HepG2 (cell line): ENCODE measurements around the gene TIMM13. TPM values are rescaled to one million over a fixed set of nuclear protein-coding genes. Genes with fewer than 3 reads are reported as not detected.

Source experiments
- AGO2 ChIP-seq: fragments of 200-400 bp; formaldehyde crosslinking; optimal IDR thresholded peaks from 2 replicates; pipeline ENCODE3; 2017; ENCODE audit warnings: mild to moderate bottlenecking, low read depth, low read length, moderate library complexity
- GLI4 ChIP-seq: sonication (generic); formaldehyde crosslinking; IDR thresholded peaks from 2 replicates; pipeline ENCODE4 v1.5.1; 2020; ENCODE audit warnings: missing genetic modification reagents, mild to moderate bottlenecking, moderate library complexity, borderline replicate concordance
- KLF16 ChIP-seq, 2 experiments: sonication (generic) in 1 of 2; formaldehyde crosslinking in 1 of 2; IDR thresholded peaks; 2 replicates each; pipeline versions ENCODE4 v1.6.1 to v1.8.0; 2016 to 2023; ENCODE audit warnings: missing genetic modification reagents in 2 of 2, missing compliant biosample characterization in 1 of 2
- NCOA1 ChIP-seq: sonication (generic); formaldehyde crosslinking; IDR thresholded peaks from 2 replicates; pipeline ENCODE4 v1.9.0; 2021; ENCODE audit warnings: missing genetic modification reagents
- NFKB2 ChIP-seq: sonication (generic); formaldehyde crosslinking; IDR thresholded peaks from 2 replicates; pipeline ENCODE4 v1.4.0; 2020; ENCODE audit warnings: missing genetic modification reagents, borderline replicate concordance
- PHF21A ChIP-seq: sonication (generic); formaldehyde crosslinking; IDR thresholded peaks from 2 replicates; pipeline ENCODE4 v1.5.0; 2020; ENCODE audit warnings: mild to moderate bottlenecking, missing genetic modification reagents
- POLR2AphosphoS5 ChIP-seq: IDR thresholded peaks from 2 replicates; pipeline ENCODE4 v1.6.1; 2012; ENCODE audit warnings: low read depth, low read length
- RELA ChIP-seq: sonication (generic); formaldehyde crosslinking; IDR thresholded peaks from 2 replicates; pipeline ENCODE4 v1.4.0; 2020; ENCODE audit warnings: missing genetic modification reagents
- REXO4 ChIP-seq: sonication (generic); formaldehyde crosslinking; IDR thresholded peaks from 2 replicates; pipeline ENCODE4 v1.8.0; 2022; ENCODE audit warnings: missing genetic modification reagents, mild to moderate bottlenecking, borderline replicate concordance
- SNRNP70 ChIP-seq: fragments of 200-400 bp; formaldehyde crosslinking; IDR thresholded peaks from 2 replicates; pipeline ENCODE4 v1.6.1; 2017; ENCODE audit warnings: mild to moderate bottlenecking, low read depth, low read length, moderate library complexity
- ZNF441 ChIP-seq: sonication (generic); formaldehyde crosslinking; IDR thresholded peaks from 2 replicates; pipeline ENCODE4 v1.7.0; 2021; ENCODE audit warnings: missing genetic modification reagents, borderline replicate concordance
- ZNF567 ChIP-seq: sonication (generic); formaldehyde crosslinking; IDR thresholded peaks from 2 replicates; pipeline ENCODE4 v1.8.1; 2023; ENCODE audit warnings: mild to moderate bottlenecking, missing genetic modification reagents, borderline replicate concordance
- ZNF672 ChIP-seq: sonication (generic); formaldehyde crosslinking; IDR thresholded peaks from 2 replicates; pipeline ENCODE4 v1.8.1; 2022; ENCODE audit warnings: missing genetic modification reagents
- ZNF788 ChIP-seq: sonication (generic); formaldehyde crosslinking; IDR thresholded peaks from 2 replicates; pipeline ENCODE4 v1.5.0; 2020; ENCODE audit warnings: mild to moderate bottlenecking, missing genetic modification reagents, borderline replicate concordance
- polyA plus RNA-seq, 8 experiments: library from polyadenylated mRNA; depleted of rRNA in 3 of 8; stranded (reverse) in 7 of 8; unstranded in 1 of 8; fragments of >200 nt; fragmentation: Illumina TruSeq in 4 of 8; extraction: Trizol in 4 of 8; gene quantifications; 2 replicates each; pipeline versions ENCODE4 v1.2.1 to v1.2.3, GENCODE V29; 2011 to 2016; ENCODE audit warnings: low read depth in 4 of 8, missing spikeins in 1 of 8, mixed read lengths in 1 of 8; ENCODE audit not compliant: insufficient read depth in 1 of 8
- total RNA-seq, 5 experiments: library from RNA; depleted of rRNA; stranded (reverse); fragments of >200 nt; fragmentation: Illumina TruSeq; extraction: Trizol; gene quantifications; 2 replicates each; pipeline ENCODE4 v1.2.3, GENCODE V29; 2016; ENCODE audit warnings: low read depth in 1 of 5
- TF ChIP-seq, protein P1 (sequence below), 2 experiments: sonication (generic) in 1 of 2; formaldehyde crosslinking in 1 of 2; IDR thresholded peaks; 2 replicates each; pipeline versions ENCODE4 v1.6.1 to v1.9.0; 2014 to 2022; ENCODE audit warnings: antibody characterized with exemption in 1 of 2, borderline replicate concordance in 1 of 2, inconsistent platforms in 1 of 2, low read depth in 1 of 2, missing genetic modification reagents in 1 of 2
- TF ChIP-seq, protein P2 (sequence below): sonication (generic); formaldehyde crosslinking; IDR thresholded peaks from 2 replicates; pipeline ENCODE4 v1.4.0; 2020; ENCODE audit warnings: mild to moderate bottlenecking, missing genetic modification reagents
- TF ChIP-seq, protein P3 (sequence below): sonication (generic); formaldehyde crosslinking; IDR thresholded peaks from 2 replicates; pipeline ENCODE4 v1.4.0; 2020; ENCODE audit warnings: missing genetic modification reagents
- TF ChIP-seq, protein P4 (sequence below): sonication (generic); formaldehyde crosslinking; IDR thresholded peaks from 2 replicates; pipeline ENCODE4 v1.9.0; 2021; ENCODE audit warnings: missing genetic modification reagents, borderline replicate concordance
- TF ChIP-seq, protein P5 (sequence below): sonication (generic); formaldehyde crosslinking; IDR thresholded peaks from 2 replicates; pipeline ENCODE4 v1.4.0; 2020; ENCODE audit warnings: missing genetic modification reagents

Gene TIMM13
- total and polyA plus RNA-seq, 2 of the 13 experiments (the other 11 are each of a cell fraction or from before 2014, with no cell fraction given) = 48.4 to 108 TPM

DNA sequence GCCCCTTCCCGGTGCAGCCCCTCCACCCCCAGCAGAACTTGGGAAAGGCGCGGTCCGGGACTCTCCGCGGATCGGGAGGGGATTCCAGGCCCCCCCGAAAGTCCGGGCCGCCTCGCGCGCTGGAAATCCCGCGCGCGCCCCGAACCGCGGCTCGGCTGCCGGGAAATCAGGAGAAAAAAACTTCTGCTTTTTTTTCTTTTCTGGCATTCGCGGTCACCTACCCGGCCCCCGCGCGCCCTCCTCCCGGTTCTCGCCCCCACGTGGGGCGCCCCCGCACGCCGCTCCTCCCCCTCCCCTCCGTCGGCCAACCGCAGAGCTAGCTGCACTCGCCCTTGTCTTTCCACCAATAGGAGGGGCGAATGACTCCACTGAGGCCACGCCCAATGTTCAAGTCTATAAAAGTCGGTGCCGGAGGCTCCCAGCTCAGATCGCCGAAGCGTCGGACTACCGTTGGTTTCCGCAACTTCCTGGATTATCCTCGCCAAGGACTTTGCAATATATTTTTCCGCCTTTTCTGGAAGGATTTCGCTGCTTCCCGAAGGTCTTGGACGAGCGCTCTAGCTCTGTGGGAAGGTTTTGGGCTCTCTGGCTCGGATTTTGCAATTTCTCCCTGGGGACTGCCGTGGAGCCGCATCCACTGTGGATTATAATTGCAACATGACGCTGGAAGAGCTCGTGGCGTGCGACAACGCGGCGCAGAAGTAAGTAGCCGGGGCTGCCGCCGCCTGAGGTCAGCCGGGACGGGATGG lies 48.5 kb upstream of the TIMM13 start, which contains the start of gene GADD45B (continued):
- TF ChIP-seq POLR2AphosphoS5 = peak; percentile 100
- peak in 1 of 2 experiments; percentile 90; a peak in 2 of 4 replicates for TF ChIP-seq KLF16 (CRISPR knock-in tag; IDR thresholded peaks at IDR 0.05)
- no peak; the same call in 1 of the 2 replicates for TF ChIP-seq NFKB2 (CRISPR knock-in tag)
- TF ChIP-seq, protein P1, sequence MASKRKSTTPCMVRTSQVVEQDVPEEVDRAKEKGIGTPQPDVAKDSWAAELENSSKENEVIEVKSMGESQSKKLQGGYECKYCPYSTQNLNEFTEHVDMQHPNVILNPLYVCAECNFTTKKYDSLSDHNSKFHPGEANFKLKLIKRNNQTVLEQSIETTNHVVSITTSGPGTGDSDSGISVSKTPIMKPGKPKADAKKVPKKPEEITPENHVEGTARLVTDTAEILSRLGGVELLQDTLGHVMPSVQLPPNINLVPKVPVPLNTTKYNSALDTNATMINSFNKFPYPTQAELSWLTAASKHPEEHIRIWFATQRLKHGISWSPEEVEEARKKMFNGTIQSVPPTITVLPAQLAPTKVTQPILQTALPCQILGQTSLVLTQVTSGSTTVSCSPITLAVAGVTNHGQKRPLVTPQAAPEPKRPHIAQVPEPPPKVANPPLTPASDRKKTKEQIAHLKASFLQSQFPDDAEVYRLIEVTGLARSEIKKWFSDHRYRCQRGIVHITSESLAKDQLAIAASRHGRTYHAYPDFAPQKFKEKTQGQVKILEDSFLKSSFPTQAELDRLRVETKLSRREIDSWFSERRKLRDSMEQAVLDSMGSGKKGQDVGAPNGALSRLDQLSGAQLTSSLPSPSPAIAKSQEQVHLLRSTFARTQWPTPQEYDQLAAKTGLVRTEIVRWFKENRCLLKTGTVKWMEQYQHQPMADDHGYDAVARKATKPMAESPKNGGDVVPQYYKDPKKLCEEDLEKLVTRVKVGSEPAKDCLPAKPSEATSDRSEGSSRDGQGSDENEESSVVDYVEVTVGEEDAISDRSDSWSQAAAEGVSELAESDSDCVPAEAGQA (IDR thresholded peaks at IDR 0.05; ENCODE audit: low read depth) = no peak
- TF ChIP-seq, protein P1 (CRISPR knock-in tag; IDR thresholded peaks at IDR 0.05; ENCODE audit: borderline replicate concordance) = peak; percentile 74; the same call in 1 of the 2 replicates
- TF ChIP-seq ZNF672 (CRISPR knock-in tag) = no peak
- no peak for TF ChIP-seq GLI4 (CRISPR knock-in tag)
- TF ChIP-seq AGO2 = no peak
- TF ChIP-seq, protein P2, sequence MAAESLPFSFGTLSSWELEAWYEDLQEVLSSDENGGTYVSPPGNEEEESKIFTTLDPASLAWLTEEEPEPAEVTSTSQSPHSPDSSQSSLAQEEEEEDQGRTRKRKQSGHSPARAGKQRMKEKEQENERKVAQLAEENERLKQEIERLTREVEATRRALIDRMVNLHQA (CRISPR knock-in tag) = no peak
- peak; percentile 90 for TF ChIP-seq ZNF441 (CRISPR knock-in tag)
- peak; percentile 67 for TF ChIP-seq PHF21A
- TF ChIP-seq, protein P3, sequence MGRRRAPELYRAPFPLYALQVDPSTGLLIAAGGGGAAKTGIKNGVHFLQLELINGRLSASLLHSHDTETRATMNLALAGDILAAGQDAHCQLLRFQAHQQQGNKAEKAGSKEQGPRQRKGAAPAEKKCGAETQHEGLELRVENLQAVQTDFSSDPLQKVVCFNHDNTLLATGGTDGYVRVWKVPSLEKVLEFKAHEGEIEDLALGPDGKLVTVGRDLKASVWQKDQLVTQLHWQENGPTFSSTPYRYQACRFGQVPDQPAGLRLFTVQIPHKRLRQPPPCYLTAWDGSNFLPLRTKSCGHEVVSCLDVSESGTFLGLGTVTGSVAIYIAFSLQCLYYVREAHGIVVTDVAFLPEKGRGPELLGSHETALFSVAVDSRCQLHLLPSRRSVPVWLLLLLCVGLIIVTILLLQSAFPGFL (CRISPR knock-in tag) = no peak
- TF ChIP-seq, protein P4, sequence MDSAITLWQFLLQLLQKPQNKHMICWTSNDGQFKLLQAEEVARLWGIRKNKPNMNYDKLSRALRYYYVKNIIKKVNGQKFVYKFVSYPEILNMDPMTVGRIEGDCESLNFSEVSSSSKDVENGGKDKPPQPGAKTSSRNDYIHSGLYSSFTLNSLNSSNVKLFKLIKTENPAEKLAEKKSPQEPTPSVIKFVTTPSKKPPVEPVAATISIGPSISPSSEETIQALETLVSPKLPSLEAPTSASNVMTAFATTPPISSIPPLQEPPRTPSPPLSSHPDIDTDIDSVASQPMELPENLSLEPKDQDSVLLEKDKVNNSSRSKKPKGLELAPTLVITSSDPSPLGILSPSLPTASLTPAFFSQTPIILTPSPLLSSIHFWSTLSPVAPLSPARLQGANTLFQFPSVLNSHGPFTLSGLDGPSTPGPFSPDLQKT (CRISPR knock-in tag) = no peak
- 0 out of 2 replicates have a peak, but pooled peaks have one; percentile 35 for TF ChIP-seq ZNF567
- TF ChIP-seq RELA (CRISPR knock-in tag) = no peak
- TF ChIP-seq ZNF788 (CRISPR knock-in tag) = peak; percentile 45; the same call in 1 of the 2 replicates
- TF ChIP-seq, protein P5, sequence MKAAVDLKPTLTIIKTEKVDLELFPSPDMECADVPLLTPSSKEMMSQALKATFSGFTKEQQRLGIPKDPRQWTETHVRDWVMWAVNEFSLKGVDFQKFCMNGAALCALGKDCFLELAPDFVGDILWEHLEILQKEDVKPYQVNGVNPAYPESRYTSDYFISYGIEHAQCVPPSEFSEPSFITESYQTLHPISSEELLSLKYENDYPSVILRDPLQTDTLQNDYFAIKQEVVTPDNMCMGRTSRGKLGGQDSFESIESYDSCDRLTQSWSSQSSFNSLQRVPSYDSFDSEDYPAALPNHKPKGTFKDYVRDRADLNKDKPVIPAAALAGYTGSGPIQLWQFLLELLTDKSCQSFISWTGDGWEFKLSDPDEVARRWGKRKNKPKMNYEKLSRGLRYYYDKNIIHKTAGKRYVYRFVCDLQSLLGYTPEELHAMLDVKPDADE (CRISPR knock-in tag) = no peak
- no peak for TF ChIP-seq REXO4 (CRISPR knock-in tag)
- no peak for TF ChIP-seq NCOA1 (CRISPR knock-in tag)
- TF ChIP-seq SNRNP70 = no peak
